ENCODE data around the gene PTPRA. TPM values are rescaled to one million over a fixed set of nuclear protein-coding genes. Genes with fewer than 3 reads are reported as not detected.

PTPRA gene
- total RNA-seq, 1 donor = 45.0 TPM

DNA sequence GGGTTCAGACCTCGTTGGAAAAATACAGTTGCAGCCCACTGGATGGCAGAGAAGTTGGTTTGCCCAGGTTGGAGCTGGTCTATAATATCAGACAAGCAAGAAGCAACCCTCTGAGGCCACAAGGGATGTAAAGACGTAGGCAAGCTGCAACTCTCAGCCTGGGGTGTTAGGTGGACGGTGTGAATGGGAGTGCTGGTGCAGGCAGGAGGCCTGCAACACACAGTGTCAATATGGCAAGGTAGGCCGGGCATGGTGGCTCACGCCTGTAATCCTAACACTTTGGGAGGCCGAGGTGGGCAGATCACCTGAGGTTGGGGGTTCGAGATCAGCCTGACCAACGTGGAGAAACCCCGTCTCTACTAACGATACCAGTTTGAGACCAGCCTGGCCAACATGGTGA, 22.2 kb upstream of the PTPRA start:
- DNase-seq (ENCODE audit: low read depth in 2 of 3, low spot score in 2 of 3) = no peak

DNA sequence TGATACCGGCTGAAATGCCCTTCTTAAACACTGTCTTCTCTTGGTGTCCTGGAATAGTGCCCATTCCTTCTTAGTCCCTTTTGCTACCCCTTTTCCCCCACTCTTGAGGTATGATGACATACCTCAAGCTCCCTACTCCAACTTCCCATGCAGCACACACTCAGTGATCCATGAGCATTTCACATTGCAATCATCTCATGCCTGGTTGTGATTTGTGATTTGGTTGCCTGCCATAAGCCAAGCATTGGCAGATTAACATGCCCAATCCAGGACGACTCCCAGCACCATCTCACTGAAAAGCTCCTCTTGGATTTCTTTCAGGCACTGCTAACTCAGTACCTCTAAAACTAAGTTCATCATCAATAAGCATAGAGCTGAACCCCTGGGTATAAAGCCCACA, 14.7 kb upstream of the PTPRA start:
- no peak for DNase-seq (ENCODE audit: low read depth in 2 of 3, low spot score in 2 of 3)

DNA sequence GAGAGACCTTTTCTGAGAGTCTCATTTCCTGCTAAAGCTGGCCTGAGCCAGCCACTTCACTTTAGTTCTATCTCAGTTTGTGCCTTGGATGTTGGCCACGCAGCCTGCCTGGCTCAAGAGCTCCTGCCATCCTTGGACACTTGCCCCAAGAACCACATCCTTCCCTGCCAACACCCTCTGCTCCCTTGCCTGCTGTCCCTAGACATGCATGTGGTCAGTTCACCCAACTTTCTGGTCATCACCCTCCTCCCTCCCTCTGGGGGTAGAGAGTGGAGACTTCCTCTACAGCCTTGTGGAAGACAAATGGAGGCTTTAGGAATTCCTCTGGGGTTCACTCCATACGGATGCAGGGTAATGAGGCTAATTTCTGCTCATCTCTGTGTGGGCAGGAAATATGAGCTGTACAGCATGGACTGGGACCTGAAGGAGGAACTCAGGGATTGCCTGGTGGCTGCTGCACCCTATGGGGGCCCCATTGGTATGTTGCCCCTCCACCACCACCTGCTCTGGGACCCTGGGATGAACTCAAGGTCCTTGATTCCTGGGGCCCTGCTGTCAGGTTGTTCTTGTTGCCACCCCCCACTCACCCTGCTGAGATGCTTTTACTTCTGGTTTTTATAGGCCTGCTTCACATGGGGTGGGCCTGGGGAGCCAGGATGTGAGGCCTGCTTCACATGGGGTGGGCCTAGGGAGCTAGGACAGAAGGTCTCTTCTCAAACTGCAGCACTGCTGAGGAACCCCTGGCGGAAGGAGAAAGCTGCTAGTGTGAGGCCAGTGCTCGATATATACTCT, 13.8 kb upstream of the PTPRA start:
- DNase-seq (ENCODE audit: low read depth in 2 of 3, low spot score in 2 of 3) = no peak

DNA sequence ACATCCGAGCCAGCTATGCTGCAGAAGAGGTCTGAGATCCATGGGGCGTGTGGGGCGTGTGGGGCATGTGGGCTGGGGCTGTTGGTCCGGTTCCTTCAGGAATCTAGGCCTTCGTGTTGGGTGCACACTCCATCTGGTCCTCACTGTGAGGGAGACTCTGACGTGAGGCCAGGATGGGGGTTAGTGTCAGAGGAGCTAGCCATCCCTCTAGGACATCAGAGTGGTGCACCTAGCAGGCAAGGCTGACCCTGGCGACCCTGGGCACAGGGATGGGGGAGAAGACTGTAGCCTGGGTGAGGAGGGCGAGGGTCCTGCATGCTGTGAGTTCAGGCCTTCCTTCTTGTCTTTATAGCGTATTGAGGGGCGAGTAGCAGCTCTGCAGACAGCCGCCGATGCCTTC, 8.7 kb upstream of the PTPRA start:
- DNase-seq (ENCODE audit: low read depth in 2 of 3, low spot score in 2 of 3) = no peak

DNA sequence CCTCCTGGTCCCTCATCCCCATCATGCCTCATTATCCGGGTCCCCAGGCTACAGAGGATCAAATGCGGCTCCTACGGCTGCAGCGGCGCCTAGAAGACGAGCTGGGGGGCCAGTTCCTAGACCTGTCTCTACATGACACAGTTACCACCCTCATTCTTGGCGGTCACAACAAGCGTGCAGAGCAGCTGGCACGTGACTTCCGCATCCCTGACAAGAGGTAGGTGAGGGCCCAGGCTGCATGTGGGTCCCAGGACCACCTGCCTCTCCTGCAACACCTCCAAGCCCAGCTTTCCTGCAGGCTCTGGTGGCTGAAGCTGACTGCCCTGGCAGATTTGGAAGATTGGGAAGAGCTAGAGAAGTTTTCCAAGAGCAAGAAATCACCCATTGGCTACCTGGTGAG, 8.2 kb upstream of the PTPRA start:
- DNase-seq (ENCODE audit: low read depth in 2 of 3, low spot score in 2 of 3) = no peak

DNA sequence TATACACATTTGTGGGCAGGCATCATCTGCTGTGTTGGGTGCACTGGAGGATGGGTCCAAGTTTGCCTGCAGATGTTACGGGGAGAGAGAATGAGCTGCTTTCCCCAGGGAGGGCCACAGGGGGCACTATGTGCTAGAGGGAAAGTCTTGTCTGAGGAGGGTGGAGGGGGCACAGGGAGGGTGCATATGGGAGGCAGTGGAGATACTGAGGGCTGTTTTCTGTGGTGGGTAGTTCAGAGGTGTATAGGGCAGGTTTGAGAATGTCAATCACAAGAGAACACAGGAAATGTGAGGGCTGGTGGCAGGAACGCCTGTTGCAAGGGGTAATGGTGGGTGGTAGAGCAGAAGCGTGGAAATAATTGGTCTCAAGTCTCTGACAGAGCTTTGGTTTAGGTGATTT, 7.7 kb upstream of the PTPRA start:
- peak in 1 of 3 donors; percentile 52 for DNase-seq (ENCODE audit: low read depth in 2 of 3, low spot score in 2 of 3)

DNA sequence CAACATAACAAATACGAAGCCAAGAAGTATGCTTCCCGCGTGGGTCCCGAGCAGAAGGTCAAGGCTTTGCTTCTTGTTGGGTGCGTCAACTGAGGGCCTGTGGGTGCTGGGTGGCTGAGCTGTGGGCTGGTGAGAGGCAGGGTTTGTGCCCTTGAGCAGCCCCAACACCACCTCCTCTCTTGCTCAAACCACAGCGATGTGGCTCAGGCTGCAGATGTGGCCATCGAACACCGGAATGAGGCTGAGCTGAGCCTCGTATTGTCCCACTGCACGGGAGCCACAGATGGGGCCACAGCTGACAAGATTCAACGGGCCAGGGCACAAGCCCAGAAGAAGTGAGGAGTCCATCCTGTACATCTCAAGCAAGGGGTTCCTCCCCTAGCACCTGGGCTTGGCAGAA, 7.0 kb upstream of the PTPRA start:
- DNase-seq (ENCODE audit: low read depth in 2 of 3, low spot score in 2 of 3) = no peak

DNA sequence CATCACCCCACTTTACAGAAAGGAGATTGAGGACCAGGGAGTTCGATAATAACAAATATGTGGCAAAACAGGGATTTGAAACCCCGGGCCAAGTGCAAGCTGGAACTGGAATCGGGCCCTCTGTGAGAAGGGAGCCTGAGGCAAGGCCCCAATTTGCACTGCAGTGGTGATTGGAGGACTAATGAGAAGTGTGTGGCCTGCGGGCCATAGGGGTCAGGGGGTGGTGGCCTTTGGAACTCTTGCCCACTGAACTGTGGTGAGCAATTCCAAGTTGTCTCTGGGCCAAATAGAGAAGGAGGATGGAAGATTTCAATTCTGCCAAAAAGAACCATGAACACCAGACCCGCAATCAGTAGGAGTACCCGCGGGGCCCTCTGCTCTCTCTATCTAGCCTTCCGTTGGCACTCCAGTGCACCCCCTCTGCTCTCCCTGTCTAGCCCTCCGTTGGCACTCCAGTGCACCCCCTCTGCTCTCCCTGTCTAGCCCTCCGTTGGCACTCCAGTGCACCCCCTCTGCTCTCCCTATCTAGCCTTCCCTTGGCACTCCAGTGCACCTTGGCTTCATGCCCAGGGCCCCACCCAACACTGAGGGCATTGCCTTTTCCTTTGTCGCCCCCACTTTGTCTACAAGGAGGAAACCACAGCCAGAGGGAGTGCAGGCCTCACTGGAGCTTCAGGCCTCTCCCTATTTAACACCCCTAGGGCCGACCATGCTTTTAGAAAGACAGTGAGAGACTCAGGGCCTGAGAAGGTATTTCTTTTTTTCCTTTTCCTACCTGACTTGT, 6.0 kb upstream of the PTPRA start:
- DNase-seq (ENCODE audit: low read depth in 2 of 3, low spot score in 2 of 3) = peak in 2 of 3 donors; percentile 34 to 49

DNA sequence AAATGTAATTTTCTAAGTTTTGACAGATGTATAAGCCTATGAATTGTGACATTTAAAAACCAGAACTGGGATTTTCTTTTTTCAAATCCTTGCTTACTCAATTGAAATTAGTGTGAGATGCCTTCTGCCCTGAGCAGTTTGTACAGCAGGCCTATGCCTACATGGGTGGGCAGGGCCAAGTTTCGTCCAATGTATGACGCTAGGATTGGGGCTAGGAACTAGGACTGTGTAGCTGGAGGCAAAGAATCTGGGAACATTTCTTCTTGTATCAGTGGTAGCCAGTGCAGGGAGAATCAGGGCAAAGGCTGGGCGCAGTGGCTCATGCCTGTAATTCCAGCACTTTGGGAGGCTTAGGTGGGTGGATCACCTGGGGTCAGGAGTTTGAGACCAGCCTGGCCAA, 3.9 kb upstream of the PTPRA start:
- DNase-seq (ENCODE audit: low read depth in 2 of 3, low spot score in 2 of 3) = no peak

DNA sequence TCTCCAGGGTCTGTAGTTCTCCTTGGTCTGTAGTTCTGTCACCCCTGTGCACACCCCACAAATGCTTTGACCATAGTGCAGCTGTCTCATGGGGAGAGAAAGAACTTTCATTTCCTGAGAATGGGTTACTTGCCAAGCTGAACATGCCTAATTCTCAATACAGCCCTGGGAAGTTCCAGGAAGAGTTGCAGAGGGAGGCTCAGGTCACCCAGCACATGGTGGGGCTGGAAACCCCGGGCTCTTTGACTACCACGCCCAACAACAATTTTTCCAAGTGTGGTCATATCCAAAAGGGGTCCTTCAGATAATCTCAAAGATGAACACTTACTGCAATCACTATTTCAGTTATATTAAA, 2.2 kb upstream of the PTPRA start:
- no peak for DNase-seq (ENCODE audit: low read depth in 2 of 3, low spot score in 2 of 3)

DNA sequence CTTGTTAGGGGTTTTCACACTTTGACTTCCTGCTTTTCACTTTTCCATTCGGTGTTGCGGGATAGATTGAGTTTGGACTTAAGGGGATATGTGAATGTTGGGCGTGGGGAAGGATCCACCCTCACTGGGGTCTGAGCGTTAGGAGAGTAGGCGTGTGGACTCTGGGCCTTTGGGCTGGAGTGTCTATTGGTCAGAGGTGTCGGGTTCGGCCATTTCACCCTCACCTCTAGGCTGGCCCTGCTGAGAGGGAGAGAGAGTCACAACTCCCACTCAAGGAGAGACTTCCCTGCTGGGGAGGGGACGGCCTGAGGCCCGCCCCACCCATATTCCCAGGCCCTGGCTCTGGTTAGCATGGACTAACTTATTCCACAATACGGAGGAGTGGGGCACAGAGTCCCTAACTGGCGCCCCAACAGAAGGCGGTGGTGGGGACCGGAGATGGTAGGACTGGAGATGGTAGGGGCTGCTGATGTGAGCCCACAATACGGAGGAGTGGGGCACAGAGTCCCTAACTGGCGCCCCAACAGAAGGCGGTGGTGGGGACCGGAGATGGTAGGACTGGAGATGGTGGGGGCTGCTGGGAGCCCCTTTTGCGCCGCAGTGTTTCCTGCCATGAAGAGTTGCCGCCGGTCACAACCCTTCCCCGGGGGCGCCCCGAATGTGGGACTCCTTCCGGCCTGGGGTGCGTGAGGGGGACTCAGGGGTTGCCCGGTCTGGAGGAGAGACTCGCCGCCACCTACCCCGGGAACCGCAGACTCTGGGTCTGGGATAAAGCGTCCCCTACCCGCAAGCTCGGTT, 1.4 kb upstream of the PTPRA start:
- peak in 1 of 3 donors; percentile 33 for DNase-seq (ENCODE audit: low read depth in 2 of 3, low spot score in 2 of 3)

DNA sequence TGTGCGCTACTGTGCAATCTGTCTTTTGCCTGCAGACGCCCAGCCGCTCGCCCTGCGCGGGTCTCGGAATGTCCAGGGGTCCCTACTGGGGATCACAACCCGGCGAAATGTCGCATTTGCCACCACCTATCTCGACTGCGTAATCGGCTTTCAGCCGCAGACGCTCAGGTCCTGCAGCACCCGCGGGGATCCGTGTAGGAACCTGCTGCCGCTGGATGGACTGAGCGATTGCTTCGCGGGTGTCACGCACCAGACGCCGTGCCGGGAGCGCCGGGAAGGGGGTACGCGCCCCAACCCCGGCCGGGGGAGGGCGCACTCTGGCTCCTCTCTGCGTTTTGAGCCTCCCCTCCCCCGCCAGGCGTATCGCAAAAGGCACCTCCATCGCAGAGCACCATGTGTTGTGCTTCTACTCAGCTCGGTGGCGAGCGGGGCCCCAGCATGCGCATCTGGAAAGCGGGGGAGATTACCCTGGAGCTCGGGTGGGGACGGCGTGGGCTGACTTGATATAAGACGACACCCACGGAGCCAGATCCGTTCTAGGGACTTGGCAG, 747 bp upstream of the PTPRA start:
- DNase-seq (ENCODE audit: low read depth in 2 of 3, low spot score in 2 of 3) = peak; percentile 50 to 73 (median 69)

DNA sequence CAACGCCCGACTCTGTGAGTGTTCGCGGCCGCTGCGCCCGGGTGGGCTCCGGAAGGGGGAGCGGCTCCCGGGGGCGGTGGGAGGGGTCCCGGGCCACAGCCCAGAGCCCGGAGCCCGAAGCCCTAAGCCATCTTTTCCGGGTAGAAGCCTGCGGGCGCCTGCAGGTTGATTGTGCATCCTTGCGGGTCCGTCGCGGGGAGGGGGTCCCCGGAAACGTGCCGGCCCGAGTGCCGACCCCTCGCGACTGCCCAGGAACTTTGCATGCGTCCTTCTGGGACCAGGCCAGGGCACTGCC, 413 bp downstream of the PTPRA start:
- DNase-seq (ENCODE audit: low read depth in 2 of 3, low spot score in 2 of 3) = peak in 2 of 3 donors; percentile 85 to 90

DNA sequence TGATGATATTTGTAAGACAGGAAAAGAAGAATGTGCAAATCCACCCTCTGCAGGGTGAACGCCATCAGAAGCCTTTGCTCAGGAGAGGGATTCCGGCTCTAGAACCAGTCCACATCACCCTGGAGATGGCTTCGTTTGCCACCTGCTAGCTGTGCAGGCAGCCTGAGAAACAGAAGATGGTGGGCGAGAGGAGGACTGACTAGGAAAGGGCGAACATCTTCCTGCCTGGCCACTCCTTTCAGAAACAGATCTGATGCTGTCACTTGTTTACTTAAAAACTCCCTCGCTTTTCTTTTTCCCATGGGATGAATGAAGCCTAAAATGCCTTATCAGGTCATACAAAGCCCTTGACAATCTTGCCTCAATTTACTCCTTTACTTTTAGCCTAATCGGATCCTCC, 1.2 kb downstream of the PTPRA start:
- DNase-seq (ENCODE audit: low read depth in 2 of 3, low spot score in 2 of 3) = no peak

DNA sequence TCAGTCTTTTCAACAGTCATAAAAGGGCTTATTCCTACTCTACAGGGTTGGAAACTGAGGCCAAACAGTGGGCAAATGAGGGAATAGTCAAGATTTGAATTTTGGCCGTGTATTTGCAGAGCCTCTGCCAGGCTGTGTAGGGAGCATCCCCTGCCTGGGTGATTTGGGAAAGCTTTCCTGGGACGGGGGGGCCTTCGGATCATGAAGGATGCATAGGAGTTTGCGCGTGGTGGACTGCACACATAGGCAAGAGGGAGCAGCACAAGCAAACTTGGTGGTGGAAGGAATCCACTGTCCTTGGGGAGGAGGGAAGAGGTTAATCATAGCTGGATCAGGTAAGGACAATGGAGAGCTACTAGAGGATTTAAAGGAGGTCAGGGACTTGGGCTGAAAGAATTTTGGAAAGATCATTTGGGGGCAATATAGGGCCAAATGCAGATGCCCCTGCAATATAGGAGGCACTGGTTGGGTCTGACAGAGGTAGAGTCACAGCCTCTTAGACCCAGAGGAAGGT, 2.5 kb downstream of the PTPRA start:
- no peak for DNase-seq (ENCODE audit: low read depth in 2 of 3, low spot score in 2 of 3)

DNA sequence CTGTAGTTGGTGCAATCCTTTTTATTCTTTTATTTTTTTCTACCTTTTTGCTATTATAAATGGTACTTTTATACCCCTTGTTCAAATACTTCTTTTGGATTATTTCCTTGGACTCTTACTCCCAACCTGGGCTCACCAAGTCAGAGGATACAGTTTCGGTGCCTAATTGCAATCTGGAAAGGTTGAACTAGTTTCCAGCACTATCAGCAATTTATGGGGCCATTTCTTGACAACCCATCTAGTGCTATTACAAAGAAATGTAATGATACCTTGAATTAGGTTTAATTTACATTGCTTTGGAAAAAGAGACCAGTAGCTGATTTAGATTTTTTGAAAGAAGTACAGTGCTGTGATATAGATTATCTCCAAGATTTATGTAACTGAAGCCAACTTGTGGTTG, 5.2 kb downstream of the PTPRA start:
- DNase-seq (ENCODE audit: low read depth in 2 of 3, low spot score in 2 of 3) = no peak

DNA sequence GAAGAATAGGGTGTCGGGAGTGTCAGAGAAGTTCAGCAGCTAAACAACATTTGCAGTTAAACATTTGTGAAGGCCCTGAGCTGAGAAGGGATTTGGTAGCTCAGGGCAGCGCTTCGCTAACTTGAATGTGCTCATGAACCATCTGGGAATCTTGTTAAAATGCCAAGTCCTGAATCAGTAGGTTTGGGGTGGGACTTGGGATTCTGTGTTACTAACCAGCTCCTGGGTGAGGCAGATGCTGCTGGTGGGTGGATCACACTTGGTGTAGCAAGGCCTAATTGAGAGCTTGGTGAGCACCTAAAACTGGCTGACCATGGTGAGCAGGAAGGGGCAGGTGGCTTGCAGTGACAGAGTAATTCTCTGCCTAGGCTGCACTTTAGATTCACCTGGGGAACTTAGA, 5.9 kb downstream of the PTPRA start:
- DNase-seq (ENCODE audit: low read depth in 2 of 3, low spot score in 2 of 3) = no peak

DNA sequence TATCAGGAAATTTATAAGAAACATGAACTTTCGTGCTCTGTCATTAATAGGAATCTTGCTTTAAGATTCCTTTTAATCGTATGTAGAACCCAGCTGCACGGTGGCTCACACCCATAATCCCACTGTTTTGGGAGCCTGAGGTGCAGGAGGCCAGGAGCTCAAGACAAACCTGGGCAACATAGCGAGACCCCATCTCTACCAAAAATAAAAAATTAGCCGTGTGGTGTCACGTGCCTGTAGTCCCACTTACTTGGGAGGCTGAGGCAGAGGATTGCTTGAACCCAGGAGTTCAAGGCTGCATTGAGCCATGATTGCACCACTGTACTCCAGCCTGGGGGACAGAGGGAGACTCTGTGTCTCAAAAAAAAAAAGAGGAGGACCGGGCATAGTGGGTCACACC, 7.4 kb downstream of the PTPRA start:
- DNase-seq (ENCODE audit: low read depth in 2 of 3, low spot score in 2 of 3) = no peak

DNA sequence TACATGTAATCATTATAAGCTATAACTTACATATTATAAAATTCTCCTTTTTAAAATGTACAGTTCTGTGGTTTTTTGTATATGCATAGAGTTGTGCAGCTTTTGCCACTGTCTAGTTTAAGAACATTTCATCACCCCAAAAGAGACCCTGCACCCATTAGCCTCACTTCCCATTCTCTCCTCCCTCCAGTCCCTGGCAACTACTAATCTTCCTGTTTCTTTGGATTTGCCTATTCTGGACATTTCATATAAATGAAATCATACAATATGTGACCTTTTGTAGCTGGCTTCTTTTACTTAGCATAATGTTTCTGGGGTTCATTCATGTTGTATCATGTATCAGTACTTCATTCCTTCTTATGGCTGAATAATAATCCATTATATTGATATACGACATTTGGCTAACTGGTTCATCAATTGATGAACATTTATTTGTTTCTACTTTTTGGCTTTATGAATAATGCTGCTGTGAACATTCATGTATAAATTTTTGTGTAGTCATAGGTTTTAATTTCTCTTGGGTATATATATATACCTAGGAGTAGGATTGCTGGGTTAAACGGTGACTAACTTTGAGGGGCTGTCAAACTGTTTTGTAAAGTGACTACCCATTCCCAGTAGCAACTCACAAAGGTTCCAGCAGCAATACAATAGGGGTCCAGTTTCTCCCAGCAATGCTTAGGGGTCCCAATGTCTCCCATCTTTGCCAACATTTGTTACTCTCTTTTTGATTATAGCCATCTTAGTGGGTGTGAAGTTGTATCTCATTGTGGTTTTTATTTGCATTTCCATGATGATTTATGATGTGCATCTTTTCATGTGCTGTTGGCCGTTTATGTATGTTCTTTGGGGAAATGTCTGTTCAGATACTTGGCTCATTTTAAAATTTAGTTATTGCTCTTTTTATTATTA, 10.7 kb downstream of the PTPRA start:
- DNase-seq (ENCODE audit: low read depth in 2 of 3, low spot score in 2 of 3) = no peak

DNA sequence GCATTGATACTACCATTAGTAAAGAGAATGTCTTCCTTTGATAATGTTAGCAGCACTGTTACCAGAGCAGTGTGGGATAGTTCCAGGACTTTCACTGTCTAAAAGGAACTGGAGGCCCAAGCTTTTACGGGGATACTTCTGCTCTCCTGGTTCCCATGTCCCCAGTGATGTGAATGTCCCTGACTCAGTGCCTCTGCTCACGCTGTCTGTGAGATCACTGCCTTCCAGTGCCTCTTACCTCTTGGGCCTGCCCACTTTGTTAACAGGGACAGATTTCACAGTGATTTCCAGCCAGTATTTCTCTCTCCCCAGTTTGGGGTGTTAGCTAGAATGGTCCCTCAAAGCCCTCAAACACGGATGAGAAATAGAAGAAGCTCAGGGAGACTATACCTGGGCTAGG, 14.4 kb downstream of the PTPRA start:
- DNase-seq (ENCODE audit: low read depth in 2 of 3, low spot score in 2 of 3) = no peak
